SKM-1 treated with dmso at 0.1 percent for 144 hours (cell line): ENCODE results near the gene MAGEB17.
"Not testable (repeated sequence)": the region's sequence is repeated elsewhere in the genome, so short reads cannot be mapped to it uniquely, and the experiment has no call there.

ENCODE experiments used
- DNase-seq: peaks from one replicate; lab custom pipeline; 2025; ENCODE audit not compliant: unreplicated experiment; lab: John Stamatoyannopoulos, UW

The MAGEB17 gene

DNA sequence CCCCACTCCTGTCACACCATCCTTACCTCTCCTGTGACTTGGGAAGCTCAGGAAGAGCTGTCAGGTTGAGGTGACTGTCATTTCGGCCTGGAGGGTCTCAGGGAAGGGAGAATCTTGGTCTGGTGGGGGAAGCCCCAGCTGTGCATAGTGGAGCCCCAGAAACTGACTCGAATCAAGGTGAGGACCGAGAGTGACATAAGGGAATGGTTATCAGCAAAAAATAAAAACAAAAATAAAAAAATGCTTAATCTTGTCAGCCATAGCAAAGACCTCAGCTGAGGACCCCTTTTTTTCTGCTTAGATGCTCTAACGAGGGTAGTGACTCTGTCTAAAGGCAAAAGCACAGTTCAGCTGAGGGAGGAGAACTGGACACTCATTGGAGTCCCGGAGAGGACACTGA lies at the start of gene MAGEB17:
Gene MAGEB17, plus strand, starts transcription at position 301 of the 400 bp plus-strand sequence. CDS start 2,902 bp downstream, outside the sequence.
- DNase-seq: no peak

DNA sequence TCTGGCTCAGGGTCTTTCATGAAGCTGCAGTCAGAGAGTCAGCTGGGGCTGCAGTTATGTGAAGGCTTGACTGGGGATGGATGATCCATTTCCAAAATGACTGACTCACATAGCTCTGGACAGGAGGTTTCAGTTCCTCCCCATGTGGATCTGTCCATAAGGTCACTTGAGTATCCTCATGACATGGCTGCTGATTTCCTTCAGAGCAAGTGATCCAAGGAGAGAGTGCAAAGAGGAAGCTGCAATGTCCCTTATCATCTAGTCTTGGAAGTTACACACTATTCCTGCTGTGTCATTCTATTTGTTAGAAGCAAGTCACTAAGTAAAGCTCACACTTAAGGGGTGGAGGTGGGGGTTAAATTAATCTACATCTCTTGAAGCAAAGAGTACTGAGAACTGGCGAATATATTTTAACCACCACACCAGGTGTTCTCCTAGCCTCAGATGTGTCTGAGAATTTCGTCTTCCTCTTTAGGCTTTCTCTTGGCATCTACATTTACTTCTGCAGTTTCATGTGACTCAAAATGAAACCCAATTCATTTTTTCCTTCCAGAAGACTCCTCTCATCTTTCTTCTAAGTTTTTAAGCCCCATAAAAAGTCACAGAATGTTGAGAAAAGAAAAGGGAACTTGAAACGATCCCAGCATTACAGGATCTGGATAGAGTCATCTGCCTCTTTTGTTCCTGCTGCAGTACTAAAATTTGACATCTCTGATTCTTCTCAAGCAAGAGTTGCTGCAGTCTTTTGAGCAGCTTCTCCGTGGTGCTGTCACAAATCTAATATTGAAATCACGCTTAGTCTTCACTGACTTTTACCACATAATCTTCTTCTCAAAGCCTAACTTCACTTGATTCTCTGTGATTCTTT lies 47.7 kb upstream of the MAGEB17 start:
- no peak for DNase-seq

GRCh38 chrX:16120431-16120830 lies 46.9 kb upstream of the MAGEB17 start:
- DNase-seq: no peak

DNA sequence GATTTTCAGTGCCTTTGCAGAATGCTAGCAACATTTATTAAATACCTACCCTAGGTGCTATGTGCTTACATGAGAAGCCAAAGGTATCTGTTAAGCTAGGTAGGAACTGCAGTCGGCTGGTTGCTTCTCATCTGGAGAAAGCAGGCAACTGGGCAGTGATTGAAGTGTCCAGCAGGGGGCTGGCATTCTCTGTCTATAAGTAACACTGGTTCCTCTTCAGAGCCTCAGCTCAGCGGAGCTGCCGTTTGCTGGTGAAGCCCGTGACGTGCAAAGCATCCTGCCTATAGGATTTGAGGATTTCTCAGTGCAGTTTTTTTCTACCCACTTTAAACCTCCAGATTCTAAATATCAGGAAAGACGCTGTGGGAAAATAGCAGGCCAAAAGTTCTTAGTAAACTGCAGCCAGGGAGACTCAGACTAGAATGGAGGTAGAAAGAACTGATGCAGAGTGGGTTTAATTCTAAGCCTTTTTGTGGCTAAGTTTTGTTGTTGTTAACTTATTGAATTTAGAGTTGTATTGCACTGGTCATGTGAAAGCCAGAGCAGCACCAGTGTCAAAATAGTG lies 44.0 kb upstream of the MAGEB17 start, which contains the start of gene GRPR:
Gene GRPR, plus strand, starts transcription at position 344 of the 565 bp plus-strand sequence. CDS start 389 bp downstream, outside the sequence.
- DNase-seq: peak; percentile 60

- no peak for DNase-seq
Measured at GRCh38 chrX:16124201-16124600, 43.1 kb upstream of the MAGEB17 start.

GRCh38 chrX:16125520-16126149 lies 41.6 kb upstream of the MAGEB17 start:
- DNase-seq: no peak

GRCh38 chrX:16130707-16131106 lies 36.6 kb upstream of the MAGEB17 start:
- DNase-seq: no peak

- no peak for DNase-seq
Measured at GRCh38 chrX:16134936-16135335, 32.3 kb upstream of the MAGEB17 start.

DNA sequence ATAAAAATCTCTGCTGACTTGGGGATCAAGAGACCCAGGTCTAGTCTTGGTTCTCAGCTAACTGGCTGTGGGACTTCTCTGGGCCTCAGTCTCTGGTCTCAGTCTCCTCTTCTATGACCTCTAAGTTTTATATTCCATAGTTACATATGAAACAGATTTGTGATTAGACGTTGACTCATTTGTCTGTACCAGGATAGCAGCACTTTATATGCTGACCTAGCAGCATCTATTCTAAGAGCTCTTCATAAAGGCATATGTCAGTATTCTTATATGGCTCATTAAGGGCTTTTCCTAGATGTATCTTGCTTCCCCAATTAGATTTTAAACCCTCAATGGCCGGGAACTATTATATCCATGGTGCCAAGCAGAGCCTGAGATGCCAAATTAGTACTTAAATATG lies 31.2 kb upstream of the MAGEB17 start:
- DNase-seq: no peak

DNA sequence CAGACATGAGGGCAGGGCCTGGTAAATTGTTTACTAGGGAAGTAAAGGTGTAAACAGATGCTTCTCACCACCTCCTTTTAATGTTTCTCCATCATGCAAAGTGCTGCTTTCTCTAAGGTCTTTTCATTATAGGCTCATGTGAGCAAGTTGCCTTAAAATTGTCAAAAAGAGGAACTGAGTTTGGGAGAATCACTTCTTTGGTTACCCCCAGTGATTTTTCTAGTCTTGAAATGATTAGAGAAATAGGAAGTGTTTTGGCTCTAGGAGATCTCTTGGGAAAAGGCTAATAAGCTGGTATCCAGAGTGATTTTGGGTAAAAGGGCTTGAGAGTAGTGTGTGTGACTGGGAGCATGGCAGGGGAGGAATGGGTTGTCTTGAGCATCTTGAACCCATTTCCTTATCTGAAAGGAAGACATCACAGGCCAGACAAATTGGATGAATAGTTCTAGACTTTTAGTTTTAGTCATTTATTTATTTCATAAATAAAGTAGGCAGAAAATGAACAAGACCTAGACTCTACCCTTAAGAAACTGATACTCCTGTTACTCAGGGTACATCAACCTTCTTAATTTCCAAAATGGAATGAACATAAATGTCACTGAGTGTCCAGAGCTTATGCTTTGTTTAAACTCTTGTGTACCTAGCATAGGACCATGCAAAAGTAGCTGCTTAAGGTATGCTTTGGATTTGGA lies 29.7 kb upstream of the MAGEB17 start:
- DNase-seq: peak; percentile 8

- no peak for DNase-seq
Measured at GRCh38 chrX:16138108-16138427, 29.2 kb upstream of the MAGEB17 start.

DNA sequence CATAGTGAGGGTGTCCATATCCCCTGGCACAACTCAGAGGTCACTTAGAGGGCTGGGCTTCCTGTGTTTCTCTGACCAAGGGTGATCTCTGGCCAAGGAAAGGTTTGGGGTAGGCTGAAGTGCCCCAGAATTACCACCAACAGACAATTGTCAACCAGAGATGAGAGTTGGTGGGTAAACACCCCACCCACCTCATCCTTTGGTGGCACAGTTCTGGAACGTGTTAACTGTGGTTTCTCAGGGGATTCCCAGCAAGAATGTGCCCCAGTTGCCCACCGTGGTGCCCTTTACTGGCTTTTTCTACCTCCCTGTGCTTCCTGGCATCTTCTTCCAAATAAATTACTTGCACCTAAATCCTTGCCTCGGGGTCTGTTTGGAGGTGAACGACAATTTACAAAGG lies 26.8 kb upstream of the MAGEB17 start:
- DNase-seq: no peak

DNA sequence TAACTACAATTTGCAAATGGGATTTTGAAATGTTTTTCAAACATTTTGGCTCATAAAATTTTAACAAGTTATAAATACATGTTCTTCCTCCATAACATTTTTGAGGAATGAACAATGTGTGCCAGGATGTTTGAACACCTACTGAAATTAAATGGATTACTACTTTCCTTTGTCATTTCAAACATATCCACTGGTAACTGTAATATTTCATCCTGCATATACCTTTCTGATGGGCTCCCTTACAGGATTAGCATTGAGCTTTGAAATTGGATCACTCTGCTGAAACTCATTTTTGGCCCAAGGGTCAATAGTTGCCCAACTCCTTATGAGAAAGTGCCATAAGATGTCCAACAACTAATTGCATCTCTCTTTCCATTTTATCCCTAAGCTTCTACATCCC lies 26.3 kb upstream of the MAGEB17 start:
- no peak for DNase-seq

- no peak for DNase-seq
Measured at GRCh38 chrX:16141422-16142245, 25.6 kb upstream of the MAGEB17 start.

GRCh38 chrX:16142246-16142558 lies 25.1 kb upstream of the MAGEB17 start:
- DNase-seq: no peak

GRCh38 chrX:16143968-16144367 lies 23.3 kb upstream of the MAGEB17 start:
- no peak for DNase-seq

- DNase-seq: no peak
Measured at GRCh38 chrX:16144420-16144819, 22.9 kb upstream of the MAGEB17 start.

DNA sequence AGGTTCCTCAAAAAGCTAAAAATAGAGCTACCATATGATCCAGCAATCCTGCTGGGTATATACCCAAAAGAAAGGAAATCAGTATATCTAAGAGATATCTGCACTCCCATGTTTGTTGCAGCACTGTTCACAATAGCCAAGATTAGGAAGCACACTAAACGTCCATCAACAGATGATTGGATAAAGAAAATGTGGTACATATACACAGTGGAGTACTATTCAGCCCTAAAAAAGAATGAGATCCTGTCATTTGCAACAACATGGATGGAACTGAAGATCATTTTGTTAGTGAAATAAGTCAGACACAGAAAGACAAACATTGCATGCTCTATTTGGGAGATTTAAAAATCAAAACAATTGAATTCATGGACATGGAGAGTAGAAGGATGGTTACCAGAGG lies 22.2 kb upstream of the MAGEB17 start:
- not testable (repeated sequence) for DNase-seq

- no peak for DNase-seq
Measured at GRCh38 chrX:16145656-16146055, 21.6 kb upstream of the MAGEB17 start.

DNA sequence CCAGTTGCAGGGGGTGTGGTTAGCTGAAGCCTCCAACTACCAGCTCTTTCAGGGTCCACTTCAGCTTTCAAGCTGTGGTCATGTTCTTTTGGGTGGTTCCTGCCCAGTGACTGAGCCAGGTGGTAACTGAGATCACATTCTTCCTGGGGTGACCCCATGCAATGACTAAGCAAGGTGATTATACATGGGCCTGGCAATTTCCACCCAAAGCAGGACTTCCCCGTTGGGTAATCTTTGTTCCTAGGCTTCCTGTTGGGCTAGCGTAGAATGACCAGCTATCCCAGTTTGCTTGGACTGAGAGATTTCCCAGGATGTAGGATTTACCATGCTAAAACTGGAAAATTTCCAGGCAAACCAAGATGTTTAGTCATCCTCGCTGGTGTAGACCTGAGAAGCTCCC lies 18.4 kb upstream of the MAGEB17 start:
- DNase-seq: no peak

GRCh38 chrX:16155581-16156096 lies 11.6 kb upstream of the MAGEB17 start:
- DNase-seq: no peak
